Measurements from ENCODE around the gene NTRK1.
A peak's percentile ranks its signal among the peaks of the same experiment; 100 is the strongest.
"Not testable (repeated sequence)": the region's sequence is repeated elsewhere in the genome, so short reads cannot be mapped to it uniquely, and the experiment has no call there.

NTRK1 gene

GRCh38 chr1:156920233-156921052 is 59.8 kb downstream of the NTRK1 start, which contains the start of gene LRRC71:
TSS of gene LRRC71 (plus strand) at chr1:156920632. CDS start at chr1:156920804, 172 bp downstream.
- DNase-seq = peak; percentile 51

DNA sequence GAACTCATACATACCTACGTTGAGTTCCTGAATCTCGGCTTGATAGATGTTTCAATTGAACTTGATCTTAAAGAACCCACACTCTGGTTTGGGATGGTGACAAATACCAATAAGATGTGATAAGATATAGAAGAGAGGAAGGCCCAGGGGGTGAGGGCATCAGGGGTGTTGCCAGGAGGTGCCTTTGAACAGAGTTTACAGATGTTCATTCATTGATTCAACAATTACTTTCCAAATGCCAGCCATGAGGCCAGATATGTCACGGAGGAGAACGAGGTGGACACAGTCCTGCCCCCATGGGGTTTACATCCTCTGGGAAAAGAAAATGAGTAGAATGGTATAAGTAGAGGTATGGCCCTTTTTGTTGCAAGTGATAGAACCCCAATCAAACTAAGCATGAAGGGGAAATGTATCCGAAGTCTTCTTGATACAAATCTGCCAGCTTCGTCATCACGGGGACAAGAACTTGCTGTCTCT is 60.4 kb downstream of the NTRK1 start:
- no peak for DNase-seq

DNA sequence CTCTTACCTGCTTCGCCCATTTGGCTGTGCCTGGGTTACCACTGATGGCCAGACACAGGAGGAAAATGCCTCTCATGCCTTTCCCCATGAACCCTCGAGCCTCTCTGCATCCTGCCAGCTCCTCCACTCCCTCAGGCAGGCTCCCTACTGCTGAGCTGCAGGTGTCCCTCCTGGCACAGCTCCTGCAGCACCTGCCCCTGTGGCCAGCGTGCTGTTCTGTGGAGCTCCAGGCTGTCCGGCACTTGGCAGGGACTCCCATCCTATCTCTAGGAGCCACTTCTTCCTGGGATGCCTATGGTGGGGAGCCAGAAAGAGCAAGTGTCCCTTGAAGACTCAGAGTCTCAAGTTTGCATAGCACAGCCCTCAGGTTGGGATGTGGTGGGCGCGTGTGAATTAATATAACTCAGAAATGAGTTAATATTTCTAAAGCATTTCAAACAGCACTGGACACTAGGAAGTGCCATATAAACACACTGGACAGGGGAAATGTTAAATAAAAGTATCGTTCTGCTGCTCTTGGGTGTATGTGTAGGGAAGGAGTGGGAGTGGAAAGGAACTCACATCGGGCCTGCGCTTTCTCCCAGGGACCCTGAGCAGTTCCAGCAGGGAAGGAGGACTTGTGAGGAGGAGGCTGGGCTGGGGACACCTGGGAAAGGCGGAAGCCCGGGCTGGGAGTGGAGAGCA is 62.5 kb downstream of the NTRK1 start:
- no peak for DNase-seq

- no peak for DNase-seq
Measured at GRCh38 chr1:156923670-156924477, 63.2 kb downstream of the NTRK1 start.

DNA sequence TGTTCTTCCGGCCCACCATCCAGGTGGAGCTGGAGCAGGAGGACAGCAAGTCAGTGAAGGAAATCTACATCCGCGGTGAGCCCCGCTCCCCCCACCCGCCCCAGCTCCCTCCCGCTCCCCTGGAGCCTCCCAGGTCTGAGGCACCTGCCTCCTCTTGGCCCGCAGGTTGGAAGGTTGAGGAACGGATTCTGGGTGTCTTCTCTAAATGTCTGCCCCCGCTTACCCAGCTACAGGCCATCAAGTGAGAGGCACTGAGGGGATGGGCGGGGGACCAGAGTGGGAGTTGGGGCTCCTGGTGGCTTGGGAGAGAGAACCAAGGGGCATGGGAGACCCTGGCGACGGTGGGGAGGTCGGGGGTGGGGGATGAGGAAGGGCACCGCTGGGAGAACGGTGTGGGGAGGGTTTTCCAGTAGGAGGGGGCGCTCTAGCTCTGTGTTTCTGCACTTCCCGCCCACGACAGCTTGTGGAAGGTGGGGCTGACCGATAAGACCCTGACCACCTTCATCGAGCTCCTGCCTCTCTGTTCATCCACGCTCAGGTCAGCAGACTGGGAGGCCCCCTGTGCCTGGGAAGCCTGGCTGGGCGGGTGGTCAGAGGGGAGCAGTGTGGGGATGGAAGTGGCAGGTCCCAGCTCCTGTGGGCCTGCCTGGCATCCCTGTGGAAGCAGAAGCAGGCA is 64.0 kb downstream of the NTRK1 start:
- no peak for DNase-seq

DNA sequence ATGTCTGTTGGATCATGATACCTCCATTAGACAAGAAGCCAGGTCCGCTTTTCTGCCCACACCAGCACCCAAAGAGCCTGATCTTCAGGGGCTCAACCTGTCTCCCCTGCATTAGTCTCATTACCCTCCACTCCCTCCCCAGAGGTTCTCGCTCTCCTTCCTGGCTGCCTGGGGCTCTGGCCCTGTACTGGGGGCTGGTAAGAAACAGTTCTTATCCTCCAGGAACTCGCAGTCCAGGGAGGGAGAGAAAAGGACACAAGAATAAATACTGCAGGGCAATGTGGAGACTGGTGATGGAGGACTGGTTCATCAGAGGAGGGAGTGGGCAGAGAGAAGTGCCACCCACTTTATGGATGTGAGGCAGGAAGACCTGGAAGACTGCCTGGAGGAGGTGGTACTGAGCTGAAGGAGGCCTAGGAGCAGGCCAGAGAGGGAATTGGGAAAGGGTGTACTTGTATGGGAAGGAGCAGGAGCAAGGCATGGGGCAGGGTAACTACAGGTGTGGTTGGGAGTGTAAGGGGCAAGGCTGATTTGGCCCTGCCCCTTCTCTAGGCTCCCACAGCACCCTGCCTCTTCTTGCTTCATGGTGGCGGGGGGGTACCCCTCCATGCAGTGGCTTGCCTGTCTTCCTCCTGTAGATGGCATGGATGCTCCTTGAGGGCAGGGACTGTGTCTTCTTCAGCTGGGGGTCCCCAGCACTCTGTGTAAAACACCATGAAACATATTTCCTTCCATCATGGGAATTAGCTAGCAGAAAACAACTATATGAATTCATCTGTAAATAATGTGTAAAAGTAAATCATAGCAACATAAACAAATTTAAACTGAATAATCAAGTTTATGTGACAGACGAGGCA is 64.7 kb downstream of the NTRK1 start:
- DNase-seq = no peak

DNA sequence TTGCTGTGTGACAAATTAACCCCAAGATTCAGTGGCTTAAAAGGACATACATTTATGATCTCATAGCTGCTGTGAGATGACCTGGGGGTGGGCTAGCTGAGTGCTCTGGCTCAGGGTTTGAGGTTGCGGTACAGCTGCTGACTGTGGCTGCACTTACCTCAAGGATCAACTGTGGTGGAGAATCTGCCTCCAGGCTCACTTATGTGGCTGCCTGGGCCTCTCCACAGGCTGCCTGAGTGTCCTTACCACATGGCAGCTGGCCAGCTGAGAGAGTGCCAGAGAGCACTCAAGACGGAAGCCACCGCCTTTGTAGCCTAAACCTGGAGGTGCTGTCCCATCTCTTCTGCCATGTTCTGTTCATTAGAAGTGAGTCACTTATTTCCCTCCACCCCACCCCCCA is 65.5 kb downstream of the NTRK1 start:
- no peak for DNase-seq

- not testable (repeated sequence) for DNase-seq
Measured at GRCh38 chr1:156926695-156927094, 66.0 kb downstream of the NTRK1 start.

DNA sequence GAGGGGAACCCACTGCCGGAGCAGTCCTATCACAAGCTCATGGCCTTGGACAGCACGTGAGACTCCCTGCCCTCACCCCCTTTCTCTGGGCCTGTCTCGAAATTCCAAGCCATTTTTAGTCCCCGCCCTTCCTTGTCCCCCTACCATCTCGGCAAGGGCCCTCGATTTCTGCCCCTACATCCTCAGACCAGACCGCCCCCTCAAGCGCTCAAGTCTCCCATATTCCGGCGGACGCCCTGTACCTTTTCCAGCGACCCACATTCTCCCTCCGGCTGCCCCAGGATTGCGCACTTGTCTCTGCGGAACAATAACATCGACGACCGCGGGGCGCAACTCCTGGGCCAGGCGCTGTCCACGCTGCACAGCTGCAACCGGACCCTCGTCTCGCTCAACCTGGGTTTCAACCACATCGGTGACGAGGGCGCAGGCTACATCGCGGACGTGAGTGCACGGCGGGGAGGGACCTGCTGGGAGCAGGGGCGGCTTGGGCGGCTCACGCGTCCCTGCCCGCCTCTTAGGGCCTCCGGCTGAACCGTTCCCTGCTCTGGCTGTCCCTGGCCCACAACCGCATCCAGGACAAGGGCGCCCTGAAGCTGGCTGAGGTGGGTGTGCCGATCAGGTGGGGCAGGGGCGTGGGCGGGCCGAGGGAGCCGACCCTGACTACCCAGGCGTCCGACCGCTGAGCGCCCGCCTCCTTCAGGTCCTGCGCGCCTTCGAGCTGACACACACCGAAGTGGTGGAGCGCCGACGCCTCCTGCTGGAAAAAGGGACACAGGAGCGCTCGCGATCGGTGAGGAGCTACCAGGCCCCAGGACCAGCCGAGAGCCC is 66.8 kb downstream of the NTRK1 start:
- DNase-seq = peak; percentile 57

- DNase-seq = no peak
Measured at GRCh38 chr1:156928043-156928602, 67.5 kb downstream of the NTRK1 start.

DNA sequence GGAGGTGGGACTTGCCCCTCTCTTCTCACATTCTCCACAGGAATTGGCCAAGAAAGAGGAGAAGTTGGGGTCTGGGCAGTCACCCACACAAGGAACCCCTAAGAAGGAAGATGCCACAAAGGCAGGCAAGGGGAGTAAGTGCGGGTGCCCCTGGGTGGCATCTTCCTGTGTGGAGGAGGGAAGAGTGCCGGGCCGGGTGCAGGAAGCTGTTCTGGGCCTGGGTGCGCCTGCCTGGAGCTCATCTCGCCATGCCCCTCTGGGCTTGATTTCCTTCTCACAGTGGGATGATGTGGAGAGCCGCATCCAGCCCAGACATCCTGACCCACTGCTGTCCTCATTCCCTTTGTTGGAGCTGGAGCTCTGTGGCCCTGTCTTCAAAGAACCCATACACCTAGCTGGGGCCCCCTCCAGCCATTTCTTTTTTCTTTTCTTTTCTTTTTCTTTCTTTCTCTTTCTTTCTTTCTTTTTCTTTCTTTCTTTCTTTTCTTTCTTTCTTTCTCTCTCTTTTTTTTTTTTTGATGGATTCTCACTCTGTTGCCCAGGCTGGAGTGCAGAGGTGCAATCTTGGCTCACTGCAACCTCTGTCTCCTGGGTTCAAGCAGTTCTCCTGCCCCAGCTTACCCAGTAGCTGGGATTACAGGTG is 69.1 kb downstream of the NTRK1 start:
- DNase-seq = no peak

DNA sequence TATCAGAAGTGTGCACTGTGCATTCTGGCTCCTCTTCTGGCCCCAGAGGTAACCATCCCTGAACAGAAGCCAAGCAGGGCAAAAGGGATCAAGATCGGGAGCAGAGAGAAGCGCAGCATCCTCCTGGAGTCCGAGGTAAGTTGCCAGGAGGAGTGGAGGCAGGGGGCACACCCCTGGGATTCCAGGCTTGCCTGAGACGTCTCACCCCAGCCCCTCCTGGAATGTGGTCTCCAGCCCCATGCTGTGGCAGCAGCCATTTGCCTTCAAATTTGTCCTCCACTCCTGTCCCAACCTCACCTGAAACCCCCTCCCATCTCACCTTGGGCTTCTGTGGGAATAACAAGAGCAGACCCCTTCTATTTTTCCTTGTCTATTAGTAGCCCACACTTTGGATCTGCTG is 69.8 kb downstream of the NTRK1 start:
- DNase-seq = no peak

Measured in T-helper 9 cell (primary cell).